Spleen (tissue), 13 donors: ENCODE measurements around the gene SETDB2. TPM values are rescaled to one million over a fixed set of nuclear protein-coding genes. Genes with fewer than 3 reads are reported as not detected.

Source experiments
- DNase-seq: peaks from one replicate; pipeline ENCODE4 v3.0.0-alpha.2; 2020
- H3K27ac ChIP-seq, 8 donors: fragments of 200-600 bp; sonication (generic) in 7 of 8; 1 replicate in 4 of 8; 2 replicates in 4 of 8; pipeline versions ENCODE4 v1.5.0 to v1.8.0; 2016 to 2021; ENCODE audit warnings: inconsistent platforms in 4 of 8, mild to moderate bottlenecking in 4 of 8, moderate library complexity in 1 of 8
- H3K27me3 ChIP-seq, 7 donors: fragments of 200-600 bp; sonication (generic) in 6 of 7; replicated peaks in 1 of 7; 1 replicate in 4 of 7; 2 replicates in 3 of 7; pipeline versions ENCODE4 v1.5.0 to v1.8.0; 2016 to 2021; ENCODE audit warnings: inconsistent platforms in 3 of 7, mild to moderate bottlenecking in 1 of 7
- H3K36me3 ChIP-seq, 6 donors: fragments of 200-600 bp; sonication (generic) in 5 of 6; 1 replicate in 4 of 6; 2 replicates in 2 of 6; pipeline versions ENCODE4 v1.5.0 to v1.8.0; 2016 to 2021; ENCODE audit warnings: inconsistent platforms in 2 of 6
- H3K4me1 ChIP-seq, 6 donors: fragments of 200-600 bp; sonication (generic) in 5 of 6; 1 replicate in 3 of 6; 2 replicates in 3 of 6; pipeline versions ENCODE4 v1.5.0 to v1.8.0; 2016 to 2021; ENCODE audit warnings: inconsistent platforms in 3 of 6
- H3K4me3 ChIP-seq, 8 donors: fragments of 200-600 bp; sonication (generic) in 7 of 8; 1 replicate in 4 of 8; 2 replicates in 4 of 8; pipeline versions ENCODE4 v1.5.0 to v1.8.0; 2016 to 2021; ENCODE audit warnings: inconsistent platforms in 4 of 8, mild to moderate bottlenecking in 4 of 8, moderate library complexity in 2 of 8
- H3K9me3 ChIP-seq, 8 donors: fragments of 200-600 bp; sonication (generic) in 7 of 8; 1 replicate in 4 of 8; 2 replicates in 4 of 8; pipeline versions ENCODE4 v1.5.0 to v1.8.0; 2016 to 2021; ENCODE audit warnings: inconsistent platforms in 4 of 8
- POLR2A ChIP-seq, 3 donors: fragments of 450-650 bp; IDR thresholded peaks; one replicate each; pipeline ENCODE4 v1.5.1; 2017; ENCODE audit warnings: antibody characterized with exemption in 3 of 3, mild to moderate bottlenecking in 1 of 3
- POLR2AphosphoS5 ChIP-seq, 3 donors: sonication (generic); formaldehyde crosslinking; IDR thresholded peaks; one replicate each; pipeline ENCODE4 v1.5.1; 2017; ENCODE audit warnings: antibody characterized with exemption in 3 of 3
- WGBS, 5 donors: extraction: QIAGEN DNeasy Blood & Tissue Kit in 3 of 5; methylation state at CpG; one replicate each; pipeline versions ENCODE4 v1.1.5 to v1.1.7; 2013 to 2018; 5-methylcytosine and 5-hydroxymethylcytosine counted together
- intact Hi-C: fragments of 100-400 bp; cut with DNase I; formaldehyde crosslinking; loops from one replicate; pipeline ENCODE4 v1.15.0; 2023; ENCODE audit warnings: low total_unique reads
- long read RNA-seq, 2 donors: transcript quantifications; one replicate each; lab custom pipeline, GENCODE V29; 2026
- polyA plus RNA-seq, 3 donors: library from polyadenylated mRNA; stranded (reverse); fragments of 200-250 nt; gene quantifications; one replicate each; pipeline ENCODE4 v1.2.1, GENCODE V29; 2013
- total RNA-seq, 7 donors: library from RNA; depleted of rRNA in 3 of 7; stranded (reverse); fragments of >200 nt in 3 of 7; fragmentation: NEBNext Ultra II Directional in 4 of 7; extraction: Animal tissue kit (Norgen Biotek cat#: 25700) in 4 of 7; gene quantifications; one replicate each; pipeline versions ENCODE4 v1.1.0 to v1.2.1, GENCODE V29; 2016 to 2021
- TF ChIP-seq, protein P1 (sequence below), 11 experiments: fragments of 200-600 bp in 7 of 11; fragments of 450-650 bp in 4 of 11; sonication (generic) in 4 of 11; IDR thresholded peaks in 8 of 11; conservative IDR thresholded peaks in 3 of 11; 1 replicate in 7 of 11; 2 replicates in 4 of 11; pipeline versions ENCODE4 v1.4.0 to v1.8.0; 2016 to 2021; ENCODE audit warnings: antibody characterized with exemption in 11 of 11, inconsistent platforms in 4 of 11, mild to moderate bottlenecking in 1 of 11
- donor health status: healthy with polysubstance abuse.
- donor health status: DM: no; HTN: no; CAD: no; lungs with moderate emphysema.
- donor health status: DM: no; HTN: no; CAD: no.
- donor health status: Bipolar disorder and iron deficiency.
- donor health status: healthy.
- donor health status: DM: no; HTN: no; CAD: no.
- donor health status: DM: yes; HTN: yes; CAD: no.

SETDB2 gene
- total RNA-seq (10 to 100 TPM; 18.7 to 26.7 (median 21.9) TPM), polyA plus RNA-seq (1 to 10 TPM; 5.4 to 6.4 (median 6.1) TPM)
- long read RNA-seq, donor 1, result 0 reads
- long read RNA-seq, donor 2, result 0 reads

- peak within 1 kb of the TSS; percentile 70 to 95 (median 86) for H3K4me3 ChIP-seq
- peaks cover 17 to 55% (median 48%) of the 10 kb centered on the region in 6 donors for H3K4me1 ChIP-seq
- peak within 1 kb of the TSS; percentile 94 to 98 (median 98) for H3K27ac ChIP-seq
- intact Hi-C loops, result no loop called here
- 0 to 1% (median 1%) methylated on average over 32 to 53 of the region's 53 CpGs for WGBS, 5 donors
- H3K9me3 ChIP-seq, result no peaks in the 10 kb centered on the region
- peak; percentile 20 to 93 (median 60) for TF ChIP-seq POLR2A (IDR thresholded peaks at IDR 0.05)
- TF ChIP-seq, protein P1, sequence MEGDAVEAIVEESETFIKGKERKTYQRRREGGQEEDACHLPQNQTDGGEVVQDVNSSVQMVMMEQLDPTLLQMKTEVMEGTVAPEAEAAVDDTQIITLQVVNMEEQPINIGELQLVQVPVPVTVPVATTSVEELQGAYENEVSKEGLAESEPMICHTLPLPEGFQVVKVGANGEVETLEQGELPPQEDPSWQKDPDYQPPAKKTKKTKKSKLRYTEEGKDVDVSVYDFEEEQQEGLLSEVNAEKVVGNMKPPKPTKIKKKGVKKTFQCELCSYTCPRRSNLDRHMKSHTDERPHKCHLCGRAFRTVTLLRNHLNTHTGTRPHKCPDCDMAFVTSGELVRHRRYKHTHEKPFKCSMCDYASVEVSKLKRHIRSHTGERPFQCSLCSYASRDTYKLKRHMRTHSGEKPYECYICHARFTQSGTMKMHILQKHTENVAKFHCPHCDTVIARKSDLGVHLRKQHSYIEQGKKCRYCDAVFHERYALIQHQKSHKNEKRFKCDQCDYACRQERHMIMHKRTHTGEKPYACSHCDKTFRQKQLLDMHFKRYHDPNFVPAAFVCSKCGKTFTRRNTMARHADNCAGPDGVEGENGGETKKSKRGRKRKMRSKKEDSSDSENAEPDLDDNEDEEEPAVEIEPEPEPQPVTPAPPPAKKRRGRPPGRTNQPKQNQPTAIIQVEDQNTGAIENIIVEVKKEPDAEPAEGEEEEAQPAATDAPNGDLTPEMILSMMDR (IDR thresholded peaks at IDR 0.05 in 8 of 11, conservative IDR thresholded peaks at IDR 0.05 in 3 of 11), result peak; percentile 49 to 92 (median 73)
- peak; percentile 95 to 99 (median 96) for TF ChIP-seq POLR2AphosphoS5 (IDR thresholded peaks at IDR 0.05)
- DNase-seq, result peak; percentile 100
- H3K36me3 ChIP-seq, result no peaks in the 10 kb centered on the region
- H3K27me3 ChIP-seq, result no peaks in the 10 kb centered on the region
Observed at GRCh38 chr13:49443704-49444523, at the start of gene SETDB2, which contains the start of gene CAB39L. Gene SETDB2, plus strand, starts transcription at chr13:49444274. Its CDS starts 7,620 bp downstream, at chr13:49451894. Gene CAB39L, minus strand, starts transcription at chr13:49444064. Its CDS starts 61,154 bp downstream, at chr13:49382910.

GRCh38 chr13:49395451-49395865 lies 48.6 kb upstream of the SETDB2 start:
- TF ChIP-seq, protein P1 (IDR thresholded peaks at IDR 0.05 in 8 of 11, conservative IDR thresholded peaks at IDR 0.05 in 3 of 11), result no peak
- TF ChIP-seq POLR2AphosphoS5 (IDR thresholded peaks at IDR 0.05), result no peak
- TF ChIP-seq POLR2A (IDR thresholded peaks at IDR 0.05), result no peak
- H3K4me1 ChIP-seq, result no peaks in the 10 kb centered on the region
- H3K4me3 ChIP-seq, result no peak overlapping the region
- H3K27me3 ChIP-seq, result no peaks in the 10 kb centered on the region
- no peaks in the 10 kb centered on the region for H3K36me3 ChIP-seq
- no peak overlapping the region for H3K27ac ChIP-seq
- no peak for DNase-seq
- H3K9me3 ChIP-seq, result no peaks in the 10 kb centered on the region
- intact Hi-C loops, result no loop called here
- WGBS, 5 donors, result 67 to 93% (median 88%) methylated on average over 1 of the region's 1 CpG

DNA sequence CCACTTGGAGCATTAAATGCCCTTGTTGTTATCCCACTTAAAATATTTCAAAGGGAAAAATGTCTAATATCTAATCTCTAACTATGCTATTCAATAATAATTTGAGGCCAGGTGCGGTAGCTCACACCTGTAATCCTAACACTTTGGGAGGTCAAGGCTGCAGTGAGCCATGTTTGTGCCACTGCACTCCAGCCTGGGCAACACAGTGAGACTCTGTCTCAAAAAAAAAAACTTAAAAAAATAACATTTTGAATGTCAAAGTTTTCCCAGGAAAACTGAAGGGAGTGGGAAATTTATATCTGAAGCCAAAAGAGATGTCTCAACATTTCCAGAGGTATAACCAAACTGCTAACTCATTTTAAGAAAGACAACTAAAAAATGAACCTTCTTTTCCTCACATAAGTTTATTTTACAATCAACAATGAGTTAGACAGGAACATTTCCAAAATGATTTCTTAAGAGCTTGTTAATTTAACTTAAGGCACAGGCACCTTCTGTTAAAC lies 48.1 kb upstream of the SETDB2 start:
- no peak overlapping the region for H3K4me3 ChIP-seq
- H3K27ac ChIP-seq, result no peak overlapping the region
- no peaks in the 10 kb centered on the region for H3K4me1 ChIP-seq
- no peak for DNase-seq
- WGBS, 5 donors, result 88 to 100% (median 100%) methylated on average over 1 of the region's 1 CpG
- no peaks in the 10 kb centered on the region for H3K36me3 ChIP-seq
- intact Hi-C loops, result no loop called here
- H3K27me3 ChIP-seq, result no peaks in the 10 kb centered on the region
- TF ChIP-seq POLR2AphosphoS5 (IDR thresholded peaks at IDR 0.05), result no peak
- TF ChIP-seq POLR2A (IDR thresholded peaks at IDR 0.05), result no peak
- TF ChIP-seq, protein P1 (IDR thresholded peaks at IDR 0.05 in 8 of 11, conservative IDR thresholded peaks at IDR 0.05 in 3 of 11), result no peak
- H3K9me3 ChIP-seq, result no peaks in the 10 kb centered on the region
